CD4-positive, alpha-beta T cell treated with Interleukin-15 for 1 hour (primary cell): ENCODE results near the gene ZACN.
A peak's percentile ranks its signal among the peaks of the same experiment; 100 is the strongest.

Experiments
- DNase-seq: peaks from one replicate; pipeline ENCODE4 v3.0.0-alpha.2; 2020

The ZACN gene

GRCh38 chr17:76083536-76084182 is 4.7 kb downstream of the ZACN start:
- no peak for DNase-seq

GRCh38 chr17:76085066-76085730 is 6.2 kb downstream of the ZACN start:
- no peak for DNase-seq

- DNase-seq = no peak
Measured at GRCh38 chr17:76085731-76086366, 6.9 kb downstream of the ZACN start.

GRCh38 chr17:76086384-76086783 is 7.4 kb downstream of the ZACN start:
- no peak for DNase-seq

GRCh38 chr17:76087531-76087930 is 8.5 kb downstream of the ZACN start:
- no peak for DNase-seq

GRCh38 chr17:76088041-76088867 is 9.3 kb downstream of the ZACN start:
- no peak for DNase-seq

- no peak for DNase-seq
Measured at GRCh38 chr17:76088868-76089576, 10.0 kb downstream of the ZACN start.

GRCh38 chr17:76089680-76090516 is 10.9 kb downstream of the ZACN start:
- no peak for DNase-seq

GRCh38 chr17:76090517-76091129 is 11.6 kb downstream of the ZACN start:
- no peak for DNase-seq

- no peak for DNase-seq
Measured at GRCh38 chr17:76091526-76092286, 12.7 kb downstream of the ZACN start.

- DNase-seq = no peak
Measured at GRCh38 chr17:76092526-76093413, 13.8 kb downstream of the ZACN start.

GRCh38 chr17:76094046-76094445 is 15.1 kb downstream of the ZACN start:
- DNase-seq = no peak

GRCh38 chr17:76095943-76096342 is 17.0 kb downstream of the ZACN start:
- DNase-seq = no peak

- DNase-seq = no peak
Measured at GRCh38 chr17:76097716-76098295, 18.8 kb downstream of the ZACN start.

GRCh38 chr17:76102944-76103273 is 23.9 kb downstream of the ZACN start:
- DNase-seq = no peak

- DNase-seq = peak; percentile 91
Measured at GRCh38 chr17:76103274-76104139, 24.5 kb downstream of the ZACN start, which contains the start of gene EXOC7. Gene EXOC7 (minus strand): TSS chr17:76103787. CDS start chr17:76103692, 95 bp downstream.

- no peak for DNase-seq
Measured at GRCh38 chr17:76104140-76104895, 25.3 kb downstream of the ZACN start.
